ENCODE results near the gene BOD1.

BOD1 gene

DNA sequence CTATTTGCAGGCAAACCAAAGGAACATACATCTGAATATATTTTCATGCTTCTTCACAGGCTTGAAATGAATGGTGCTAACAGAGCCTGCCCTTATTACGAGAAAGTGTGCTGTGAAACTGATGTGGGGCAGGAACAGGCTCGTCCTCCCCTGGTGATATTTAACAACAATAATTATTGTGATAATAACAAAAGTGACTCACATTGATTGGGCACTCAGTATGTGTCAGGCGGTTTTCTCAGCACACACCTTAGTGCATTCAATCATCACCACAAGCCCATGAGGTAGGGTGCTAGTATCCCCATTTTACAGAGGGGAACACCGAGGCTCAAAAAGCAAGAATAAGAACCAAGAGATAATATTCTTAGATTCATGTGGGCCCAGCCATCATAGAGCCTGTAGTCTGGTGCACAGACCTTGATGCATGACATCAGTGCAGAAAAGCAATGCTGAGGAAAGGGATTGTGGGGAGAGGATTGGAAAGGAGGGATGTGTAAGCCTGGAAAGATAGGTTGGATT, 18.1 kb upstream of the BOD1 start:
- no peak overlapping the region for H3K4me2 ChIP-seq (ENCODE audit: low read length)
- no peaks in the 10 kb centered on the region for H3K9me2 ChIP-seq (replicated peaks; ENCODE audit: control insufficient read depth, low read length)
- H3K4me1 ChIP-seq (ENCODE audit: control insufficient read depth, low read length): no peaks in the 10 kb centered on the region; the same call in 1 of the 2 replicates
- no peak overlapping the region for H3K27ac ChIP-seq (ENCODE audit: low read depth, low read length)
- no peaks in the 10 kb centered on the region for H3F3A ChIP-seq (ENCODE audit: control insufficient read depth, insufficient read depth)
- no peak for TF ChIP-seq EZH2phosphoT487 (IDR thresholded peaks at IDR 0.05; ENCODE audit: borderline replicate concordance, low read length)
- TF ChIP-seq, protein P1, sequence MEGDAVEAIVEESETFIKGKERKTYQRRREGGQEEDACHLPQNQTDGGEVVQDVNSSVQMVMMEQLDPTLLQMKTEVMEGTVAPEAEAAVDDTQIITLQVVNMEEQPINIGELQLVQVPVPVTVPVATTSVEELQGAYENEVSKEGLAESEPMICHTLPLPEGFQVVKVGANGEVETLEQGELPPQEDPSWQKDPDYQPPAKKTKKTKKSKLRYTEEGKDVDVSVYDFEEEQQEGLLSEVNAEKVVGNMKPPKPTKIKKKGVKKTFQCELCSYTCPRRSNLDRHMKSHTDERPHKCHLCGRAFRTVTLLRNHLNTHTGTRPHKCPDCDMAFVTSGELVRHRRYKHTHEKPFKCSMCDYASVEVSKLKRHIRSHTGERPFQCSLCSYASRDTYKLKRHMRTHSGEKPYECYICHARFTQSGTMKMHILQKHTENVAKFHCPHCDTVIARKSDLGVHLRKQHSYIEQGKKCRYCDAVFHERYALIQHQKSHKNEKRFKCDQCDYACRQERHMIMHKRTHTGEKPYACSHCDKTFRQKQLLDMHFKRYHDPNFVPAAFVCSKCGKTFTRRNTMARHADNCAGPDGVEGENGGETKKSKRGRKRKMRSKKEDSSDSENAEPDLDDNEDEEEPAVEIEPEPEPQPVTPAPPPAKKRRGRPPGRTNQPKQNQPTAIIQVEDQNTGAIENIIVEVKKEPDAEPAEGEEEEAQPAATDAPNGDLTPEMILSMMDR (IDR thresholded peaks at IDR 0.05; ENCODE audit: low read depth, low read length, poor library complexity, severe bottlenecking): no peak
- no peaks in the 10 kb centered on the region for H3K27me3 ChIP-seq (ENCODE audit: control insufficient read depth, low read length)
- H3K79me2 ChIP-seq (ENCODE audit: control insufficient read depth, low read length): no peaks in the 10 kb centered on the region
- no peak overlapping the region for H3K4me3 ChIP-seq (ENCODE audit: low read length)
- no peaks in the 10 kb centered on the region for H3K36me3 ChIP-seq (ENCODE audit: control insufficient read depth, low read length)
- no peaks in the 10 kb centered on the region; the same call in 1 of the 2 replicates for H4K20me1 ChIP-seq (ENCODE audit: control insufficient read depth, insufficient read depth, low read depth, low read length)
- H3K9me3 ChIP-seq (ENCODE audit: control insufficient read depth, insufficient read depth, low read length): no peaks in the 10 kb centered on the region

DNA sequence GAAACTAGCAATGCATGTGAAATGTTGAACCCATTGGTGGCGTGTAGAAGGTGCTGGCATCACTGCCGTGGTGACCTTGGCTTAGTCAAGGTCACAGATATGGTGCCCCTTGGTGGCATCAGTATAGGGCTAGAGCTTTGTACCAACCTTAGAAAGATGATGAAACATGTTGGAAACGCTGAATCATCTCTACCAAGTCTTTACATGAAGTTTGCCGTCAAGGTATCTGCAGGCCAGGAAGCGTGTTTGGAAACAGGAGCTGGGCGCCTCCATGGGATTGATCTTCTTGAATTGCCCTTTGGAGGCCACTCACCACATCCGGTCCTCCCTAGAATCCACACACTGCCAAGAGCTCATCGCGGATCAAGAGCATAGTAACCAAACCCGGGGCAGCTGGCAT, 16.9 kb upstream of the BOD1 start:
- H3K27ac ChIP-seq (ENCODE audit: low read depth, low read length): no peak overlapping the region
- H3K4me2 ChIP-seq (ENCODE audit: low read length): no peak overlapping the region
- H3K9me2 ChIP-seq (replicated peaks; ENCODE audit: control insufficient read depth, low read length): no peaks in the 10 kb centered on the region
- H4K20me1 ChIP-seq (ENCODE audit: control insufficient read depth, insufficient read depth, low read depth, low read length): no peaks in the 10 kb centered on the region; the same call in 1 of the 2 replicates
- no peaks in the 10 kb centered on the region for H3K36me3 ChIP-seq (ENCODE audit: control insufficient read depth, low read length)
- no peaks in the 10 kb centered on the region for H3K27me3 ChIP-seq (ENCODE audit: control insufficient read depth, low read length)
- no peak for TF ChIP-seq EZH2phosphoT487 (IDR thresholded peaks at IDR 0.05; ENCODE audit: borderline replicate concordance, low read length)
- TF ChIP-seq, protein P1 (IDR thresholded peaks at IDR 0.05; ENCODE audit: low read depth, low read length, poor library complexity, severe bottlenecking): no peak
- no peaks in the 10 kb centered on the region for H3K79me2 ChIP-seq (ENCODE audit: control insufficient read depth, low read length)
- H3F3A ChIP-seq (ENCODE audit: control insufficient read depth, insufficient read depth): no peaks in the 10 kb centered on the region
- H3K4me3 ChIP-seq (ENCODE audit: low read length): no peak overlapping the region
- no peaks in the 10 kb centered on the region; the same call in 1 of the 2 replicates for H3K4me1 ChIP-seq (ENCODE audit: control insufficient read depth, low read length)
- no peaks in the 10 kb centered on the region for H3K9me3 ChIP-seq (ENCODE audit: control insufficient read depth, insufficient read depth, low read length)

DNA sequence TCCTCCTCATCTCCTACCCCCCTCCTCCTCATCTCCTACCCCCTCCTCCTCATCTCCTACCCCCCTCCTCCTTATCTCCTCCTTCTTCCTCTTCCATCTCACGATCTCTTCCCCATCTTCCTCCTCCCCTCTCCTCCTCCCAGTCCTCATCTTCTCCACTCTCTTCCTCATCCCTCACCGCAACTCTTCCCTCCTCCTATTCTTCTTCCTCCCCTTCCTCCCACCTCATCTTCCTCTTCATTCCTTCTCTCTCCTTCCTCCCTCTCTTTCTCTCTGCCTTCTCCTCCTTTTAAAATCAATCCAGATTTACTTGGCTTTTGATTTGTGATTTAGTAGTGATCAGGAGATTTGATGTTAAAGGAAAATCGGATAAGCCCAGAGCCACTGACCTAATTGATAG, 15.0 kb upstream of the BOD1 start:
- Histone ChIP-seq H3K9me3 (ENCODE audit: control insufficient read depth, insufficient read depth, low read length) (no peaks in the 10 kb centered on the region), H3K9me2 (replicated peaks; ENCODE audit: control insufficient read depth, low read length) (no peaks in the 10 kb centered on the region), H3K27ac (ENCODE audit: low read depth, low read length) (no peak overlapping the region)

More for the DNA sequence above, 15.0 kb upstream of the BOD1 start:
- Histone ChIP-seq H3K4me3 (ENCODE audit: low read length) (no peak overlapping the region), H3K79me2 (ENCODE audit: control insufficient read depth, low read length) (no peaks in the 10 kb centered on the region), H3F3A (ENCODE audit: control insufficient read depth, insufficient read depth) (no peaks in the 10 kb centered on the region), H3K4me2 (ENCODE audit: low read length) (no peak overlapping the region), H3K27me3 (ENCODE audit: control insufficient read depth, low read length) (peaks cover 6% of the 10 kb centered on the region; the same call in 1 of the 2 replicates), H3K4me1 (ENCODE audit: control insufficient read depth, low read length) (peaks cover 3% of the 10 kb centered on the region), H4K20me1 (ENCODE audit: control insufficient read depth, insufficient read depth, low read depth, low read length) (no peaks in the 10 kb centered on the region; the same call in 1 of the 2 replicates), H3K36me3 (ENCODE audit: control insufficient read depth, low read length) (no peaks in the 10 kb centered on the region)
- no peak for TF ChIP-seq EZH2phosphoT487 (IDR thresholded peaks at IDR 0.05; ENCODE audit: borderline replicate concordance, low read length)
- TF ChIP-seq, protein P1 (IDR thresholded peaks at IDR 0.05; ENCODE audit: low read depth, low read length, poor library complexity, severe bottlenecking): no peak
